DOHH2 (cell line): ENCODE results near the gene BABAM2.

Source experiments
- H3F3A ChIP-seq: fragments of 200-600 bp; sonication (generic), shearing (Covaris generic); 2 replicates; pipeline ENCODE4 v1.6.0; 2016; ENCODE audit warnings: antibody characterized with exemption, mild to moderate bottlenecking; ENCODE audit not compliant: control insufficient read depth, insufficient read depth
- H3K27ac ChIP-seq: fragments of 200-600 bp; sonication (generic); 2 replicates; pipeline ENCODE4 v1.5.1; 2014; ENCODE audit warnings: low read depth, mild to moderate bottlenecking, low read length, moderate library complexity
- H3K27me3 ChIP-seq: fragments of 200-600 bp; sonication (generic); 2 replicates; pipeline ENCODE4 v1.6.1; 2014; ENCODE audit warnings: mild to moderate bottlenecking, low read length, mixed read lengths; ENCODE audit not compliant: control insufficient read depth
- H3K36me3 ChIP-seq: fragments of 200-600 bp; sonication (generic); 2 replicates; pipeline ENCODE4 v1.6.1; 2014; ENCODE audit warnings: mild to moderate bottlenecking, low read length, moderate library complexity, mixed read lengths; ENCODE audit not compliant: control insufficient read depth
- H3K4me1 ChIP-seq: fragments of 200-600 bp; sonication (generic); 2 replicates; pipeline ENCODE4 v1.6.1; 2014; ENCODE audit warnings: mild to moderate bottlenecking, low read length, mixed read lengths; ENCODE audit not compliant: control insufficient read depth
- H3K4me2 ChIP-seq: fragments of 200-600 bp; sonication (generic); 2 replicates; pipeline ENCODE4 v1.6.0; 2014; ENCODE audit warnings: mild to moderate bottlenecking, low read length, moderate library complexity
- H3K4me3 ChIP-seq: fragments of 200-600 bp; sonication (generic); 2 replicates; pipeline ENCODE4 v1.5.1; 2014; ENCODE audit warnings: mild to moderate bottlenecking, low read length, mixed read lengths
- H3K79me2 ChIP-seq: fragments of 200-600 bp; sonication (generic); 2 replicates; pipeline ENCODE4 v1.6.1; 2014; ENCODE audit warnings: mild to moderate bottlenecking, low read length, mixed read lengths; ENCODE audit not compliant: control insufficient read depth
- H3K9me2 ChIP-seq: fragments of 200-600 bp; sonication (generic); replicated peaks from 2 replicates; pipeline ENCODE4 v1.6.1; 2014; ENCODE audit warnings: mild to moderate bottlenecking, low read length, mixed read lengths; ENCODE audit not compliant: control insufficient read depth
- H3K9me3 ChIP-seq: fragments of 200-600 bp; sonication (generic); 2 replicates; pipeline ENCODE4 v1.6.1; 2014; ENCODE audit warnings: antibody characterized with exemption, low read length, mixed read lengths; ENCODE audit not compliant: control insufficient read depth, insufficient read depth
- H4K20me1 ChIP-seq: fragments of 200-600 bp; sonication (generic); 2 replicates; pipeline ENCODE4 v1.6.0; 2014; ENCODE audit warnings: low read depth, mild to moderate bottlenecking, antibody characterized with exemption, low read length, moderate library complexity; ENCODE audit not compliant: control insufficient read depth, insufficient read depth
- EZH2phosphoT487 ChIP-seq: fragments of 200-600 bp; sonication (generic); IDR thresholded peaks from 2 replicates; pipeline ENCODE4 v1.6.1; 2017; ENCODE audit warnings: borderline replicate concordance, mild to moderate bottlenecking, antibody characterized with exemption, low read length, moderate library complexity, mixed read lengths
- TF ChIP-seq, protein P1 (sequence below): fragments of 200-600 bp; sonication (generic); IDR thresholded peaks from one replicate; pipeline ENCODE4 v1.5.1; 2014; ENCODE audit warnings: antibody characterized with exemption, mild to moderate bottlenecking, low read depth, low read length; ENCODE audit not compliant: poor library complexity, severe bottlenecking

BABAM2 gene

DNA sequence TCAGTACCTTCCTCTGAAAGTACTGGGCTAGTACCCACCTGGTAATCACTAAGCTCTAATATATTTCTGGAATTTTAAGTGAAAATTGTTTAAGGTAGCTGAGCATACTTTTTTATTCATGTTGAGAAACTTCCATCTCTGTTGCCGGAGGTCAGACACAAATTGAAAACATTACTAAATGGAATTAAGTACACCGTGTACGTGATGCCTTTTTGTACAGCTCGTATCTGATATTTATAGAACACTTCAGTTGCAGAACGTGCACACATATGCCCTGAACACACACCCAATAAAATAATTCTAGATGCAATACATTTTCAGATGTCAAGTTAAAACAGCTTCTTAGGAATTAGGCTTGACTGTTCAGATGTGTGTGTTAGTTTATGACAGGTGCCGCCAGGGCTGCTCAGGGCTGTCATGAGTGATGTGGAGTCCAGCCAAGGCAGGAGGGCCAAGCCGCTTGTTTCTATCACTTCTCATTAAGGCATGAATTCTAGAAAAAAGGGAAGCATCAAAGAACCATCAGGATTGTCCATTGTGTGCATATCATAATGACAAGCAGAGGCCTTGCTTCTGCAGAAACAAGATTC is 421.2 kb downstream of the BABAM2 start:
- H3K4me3 ChIP-seq, result no peak overlapping the region
- no peaks in the 10 kb centered on the region for H3K4me1 ChIP-seq
- no peaks in the 10 kb centered on the region for H3K27me3 ChIP-seq
- no peaks in the 10 kb centered on the region for H3K9me2 ChIP-seq
- no peaks in the 10 kb centered on the region for H4K20me1 ChIP-seq
- no peak overlapping the region for H3K4me2 ChIP-seq
- no peak overlapping the region for H3K27ac ChIP-seq
- TF ChIP-seq, protein P1, sequence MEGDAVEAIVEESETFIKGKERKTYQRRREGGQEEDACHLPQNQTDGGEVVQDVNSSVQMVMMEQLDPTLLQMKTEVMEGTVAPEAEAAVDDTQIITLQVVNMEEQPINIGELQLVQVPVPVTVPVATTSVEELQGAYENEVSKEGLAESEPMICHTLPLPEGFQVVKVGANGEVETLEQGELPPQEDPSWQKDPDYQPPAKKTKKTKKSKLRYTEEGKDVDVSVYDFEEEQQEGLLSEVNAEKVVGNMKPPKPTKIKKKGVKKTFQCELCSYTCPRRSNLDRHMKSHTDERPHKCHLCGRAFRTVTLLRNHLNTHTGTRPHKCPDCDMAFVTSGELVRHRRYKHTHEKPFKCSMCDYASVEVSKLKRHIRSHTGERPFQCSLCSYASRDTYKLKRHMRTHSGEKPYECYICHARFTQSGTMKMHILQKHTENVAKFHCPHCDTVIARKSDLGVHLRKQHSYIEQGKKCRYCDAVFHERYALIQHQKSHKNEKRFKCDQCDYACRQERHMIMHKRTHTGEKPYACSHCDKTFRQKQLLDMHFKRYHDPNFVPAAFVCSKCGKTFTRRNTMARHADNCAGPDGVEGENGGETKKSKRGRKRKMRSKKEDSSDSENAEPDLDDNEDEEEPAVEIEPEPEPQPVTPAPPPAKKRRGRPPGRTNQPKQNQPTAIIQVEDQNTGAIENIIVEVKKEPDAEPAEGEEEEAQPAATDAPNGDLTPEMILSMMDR, result no peak
- no peak for TF ChIP-seq EZH2phosphoT487
- H3K79me2 ChIP-seq, result no peaks in the 10 kb centered on the region
- H3K9me3 ChIP-seq, result no peaks in the 10 kb centered on the region
- H3K36me3 ChIP-seq, result no peaks in the 10 kb centered on the region
- no peaks in the 10 kb centered on the region for H3F3A ChIP-seq

DNA sequence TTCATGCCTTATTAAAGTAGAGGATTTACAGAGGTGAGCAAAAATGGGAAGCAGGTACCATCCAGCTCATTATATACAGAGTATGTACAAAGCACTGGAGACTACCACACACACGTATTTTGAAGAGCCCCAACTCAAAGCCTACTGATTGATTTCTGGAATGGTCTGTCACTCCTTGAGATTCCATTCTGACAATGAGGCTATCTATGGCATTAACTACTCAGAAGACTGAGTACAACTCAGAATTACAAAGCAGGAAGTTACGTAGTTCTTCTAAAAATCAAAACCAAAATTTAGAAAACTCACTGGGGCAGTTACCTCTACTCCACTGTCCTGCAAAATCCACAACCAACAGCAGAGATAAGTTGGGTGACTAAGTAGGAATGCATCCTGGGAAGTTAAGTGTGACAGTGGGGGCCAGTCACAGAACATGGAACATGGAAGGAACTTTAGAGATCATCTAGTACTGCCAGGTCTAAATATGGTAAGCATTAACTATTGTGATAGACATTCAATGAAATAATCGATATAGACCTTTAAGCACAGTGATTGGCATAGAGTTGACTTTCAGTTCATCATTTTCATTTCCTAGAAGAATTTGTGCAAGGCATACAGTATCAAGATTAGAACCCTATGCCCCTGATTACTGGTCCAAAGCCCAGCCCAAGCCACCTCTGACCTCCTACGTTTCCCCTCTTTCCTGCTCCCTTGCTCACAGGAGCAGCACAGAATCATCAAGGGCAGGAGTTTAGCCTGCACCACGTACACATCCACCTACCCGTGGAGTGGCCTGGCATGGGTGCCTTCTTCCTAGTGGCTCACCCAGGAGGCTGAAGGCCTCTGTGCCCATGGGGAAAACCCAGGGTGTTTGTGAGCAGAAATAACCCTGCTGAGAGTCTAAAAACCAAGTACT is 422.0 kb downstream of the BABAM2 start:
- Histone ChIP-seq H3F3A (no peaks in the 10 kb centered on the region), H3K27me3 (no peaks in the 10 kb centered on the region), H3K27ac (no peak overlapping the region), H3K36me3 (no peaks in the 10 kb centered on the region), H3K79me2 (no peaks in the 10 kb centered on the region), H4K20me1 (no peaks in the 10 kb centered on the region), H3K4me3 (no peak overlapping the region), H3K9me3 (no peaks in the 10 kb centered on the region), H3K4me1 (no peaks in the 10 kb centered on the region), H3K4me2 (no peak overlapping the region), H3K9me2 (no peaks in the 10 kb centered on the region)
- TF ChIP-seq EZH2phosphoT487, result no peak
- TF ChIP-seq, protein P1, result no peak

DNA sequence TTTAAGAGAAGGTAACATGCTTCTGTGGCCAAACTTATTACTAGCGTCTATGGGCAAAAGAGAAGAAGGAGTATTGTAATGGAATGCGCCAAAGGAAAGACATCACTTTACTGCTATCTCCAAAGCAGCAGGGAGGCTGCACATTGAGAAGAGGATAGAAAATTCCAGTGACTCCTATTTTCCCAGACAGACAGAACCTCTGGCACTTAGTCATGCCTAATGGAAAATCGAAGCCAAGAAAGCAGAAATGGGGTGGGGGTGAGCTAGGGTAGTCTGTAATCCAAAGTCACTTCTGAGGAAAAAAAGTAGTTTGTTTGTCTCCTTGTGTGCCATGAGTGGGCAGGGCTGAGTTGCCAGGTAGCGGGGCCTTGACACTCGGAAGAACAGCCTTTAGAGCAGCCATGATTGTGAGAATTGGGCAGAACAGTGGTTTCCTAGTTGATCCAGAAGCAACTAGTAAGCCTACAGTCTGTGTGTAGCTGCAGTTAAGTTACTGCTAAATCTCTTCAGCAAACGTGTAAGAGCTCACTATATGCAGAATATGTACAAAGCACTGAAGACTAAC is 422.8 kb downstream of the BABAM2 start:
- TF ChIP-seq EZH2phosphoT487, result no peak
- TF ChIP-seq, protein P1, result no peak
- Histone ChIP-seq H3K27me3 (no peaks in the 10 kb centered on the region), H3K79me2 (no peaks in the 10 kb centered on the region), H4K20me1 (no peaks in the 10 kb centered on the region), H3K4me3 (no peak overlapping the region), H3K27ac (no peak overlapping the region), H3F3A (no peaks in the 10 kb centered on the region), H3K9me2 (no peaks in the 10 kb centered on the region), H3K4me2 (no peak overlapping the region), H3K36me3 (no peaks in the 10 kb centered on the region), H3K9me3 (no peaks in the 10 kb centered on the region), H3K4me1 (no peaks in the 10 kb centered on the region)
